DOHH2 (cell line): ENCODE results near the gene THAP6.

Experiments used
- EZH2phosphoT487 ChIP-seq: fragments of 200-600 bp; sonication (generic); IDR thresholded peaks from 2 replicates; pipeline ENCODE4 v1.6.1; 2017; ENCODE audit warnings: borderline replicate concordance, mild to moderate bottlenecking, antibody characterized with exemption, low read length, moderate library complexity, mixed read lengths
- TF ChIP-seq, protein P1 (sequence below): fragments of 200-600 bp; sonication (generic); IDR thresholded peaks from one replicate; pipeline ENCODE4 v1.5.1; 2014; ENCODE audit warnings: antibody characterized with exemption, mild to moderate bottlenecking, low read depth, low read length; ENCODE audit not compliant: poor library complexity, severe bottlenecking

GRCh38 chr4:75525910-75526309, 11.6 kb downstream of the THAP6 start:
- TF ChIP-seq, protein P1, sequence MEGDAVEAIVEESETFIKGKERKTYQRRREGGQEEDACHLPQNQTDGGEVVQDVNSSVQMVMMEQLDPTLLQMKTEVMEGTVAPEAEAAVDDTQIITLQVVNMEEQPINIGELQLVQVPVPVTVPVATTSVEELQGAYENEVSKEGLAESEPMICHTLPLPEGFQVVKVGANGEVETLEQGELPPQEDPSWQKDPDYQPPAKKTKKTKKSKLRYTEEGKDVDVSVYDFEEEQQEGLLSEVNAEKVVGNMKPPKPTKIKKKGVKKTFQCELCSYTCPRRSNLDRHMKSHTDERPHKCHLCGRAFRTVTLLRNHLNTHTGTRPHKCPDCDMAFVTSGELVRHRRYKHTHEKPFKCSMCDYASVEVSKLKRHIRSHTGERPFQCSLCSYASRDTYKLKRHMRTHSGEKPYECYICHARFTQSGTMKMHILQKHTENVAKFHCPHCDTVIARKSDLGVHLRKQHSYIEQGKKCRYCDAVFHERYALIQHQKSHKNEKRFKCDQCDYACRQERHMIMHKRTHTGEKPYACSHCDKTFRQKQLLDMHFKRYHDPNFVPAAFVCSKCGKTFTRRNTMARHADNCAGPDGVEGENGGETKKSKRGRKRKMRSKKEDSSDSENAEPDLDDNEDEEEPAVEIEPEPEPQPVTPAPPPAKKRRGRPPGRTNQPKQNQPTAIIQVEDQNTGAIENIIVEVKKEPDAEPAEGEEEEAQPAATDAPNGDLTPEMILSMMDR: no peak
- no peak for TF ChIP-seq EZH2phosphoT487
